ENCODE measurements around the gene TNRC6B.

DNA sequence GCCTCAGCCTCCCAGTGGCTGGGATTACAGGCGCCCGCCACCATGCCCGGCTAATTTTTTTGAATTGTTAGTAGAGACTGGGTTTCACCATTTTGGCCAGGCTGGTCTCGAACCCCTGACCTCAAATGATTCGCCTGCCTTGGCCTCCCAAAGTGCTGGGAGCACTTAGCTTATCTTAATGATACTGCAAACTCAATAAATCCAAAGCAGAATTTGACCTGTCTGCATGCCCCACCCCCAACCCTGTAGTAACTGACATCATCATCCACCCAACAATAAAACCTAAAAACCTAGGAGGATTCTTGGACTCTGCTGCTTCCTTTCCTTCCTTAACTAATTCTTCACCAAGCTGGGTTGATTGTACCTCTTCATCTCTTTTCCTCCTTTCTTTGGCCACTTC, 162.3 kb downstream of the TNRC6B start:
- TF ChIP-seq, protein P1, sequence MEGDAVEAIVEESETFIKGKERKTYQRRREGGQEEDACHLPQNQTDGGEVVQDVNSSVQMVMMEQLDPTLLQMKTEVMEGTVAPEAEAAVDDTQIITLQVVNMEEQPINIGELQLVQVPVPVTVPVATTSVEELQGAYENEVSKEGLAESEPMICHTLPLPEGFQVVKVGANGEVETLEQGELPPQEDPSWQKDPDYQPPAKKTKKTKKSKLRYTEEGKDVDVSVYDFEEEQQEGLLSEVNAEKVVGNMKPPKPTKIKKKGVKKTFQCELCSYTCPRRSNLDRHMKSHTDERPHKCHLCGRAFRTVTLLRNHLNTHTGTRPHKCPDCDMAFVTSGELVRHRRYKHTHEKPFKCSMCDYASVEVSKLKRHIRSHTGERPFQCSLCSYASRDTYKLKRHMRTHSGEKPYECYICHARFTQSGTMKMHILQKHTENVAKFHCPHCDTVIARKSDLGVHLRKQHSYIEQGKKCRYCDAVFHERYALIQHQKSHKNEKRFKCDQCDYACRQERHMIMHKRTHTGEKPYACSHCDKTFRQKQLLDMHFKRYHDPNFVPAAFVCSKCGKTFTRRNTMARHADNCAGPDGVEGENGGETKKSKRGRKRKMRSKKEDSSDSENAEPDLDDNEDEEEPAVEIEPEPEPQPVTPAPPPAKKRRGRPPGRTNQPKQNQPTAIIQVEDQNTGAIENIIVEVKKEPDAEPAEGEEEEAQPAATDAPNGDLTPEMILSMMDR (IDR thresholded peaks at IDR 0.05) = no peak
- no peak for TF ChIP-seq POLR2A (IDR thresholded peaks at IDR 0.05; ENCODE audit: low read depth)
